ENCODE data around the gene SHROOM2.

SHROOM2 gene

DNA sequence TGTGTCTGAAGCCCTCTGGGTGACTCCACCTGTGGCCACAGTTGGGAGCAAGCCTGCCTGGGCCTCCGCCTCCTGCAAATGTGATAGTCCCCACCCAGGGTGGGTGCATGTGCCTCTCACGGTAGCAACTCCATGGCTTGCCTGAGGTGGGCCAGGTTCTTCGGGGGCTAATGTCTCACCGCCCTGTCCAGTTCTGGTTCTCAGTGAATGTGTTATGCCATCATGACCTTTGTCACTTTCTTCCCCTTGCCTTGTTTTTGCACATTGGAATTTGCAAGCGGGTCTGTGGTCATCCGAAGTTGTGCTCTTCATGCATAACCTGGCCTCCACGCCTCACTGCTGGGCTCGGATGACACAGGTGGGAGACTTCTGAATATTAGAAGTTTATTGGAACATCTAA lies 39.7 kb downstream of the SHROOM2 start:
- TF ChIP-seq, protein P1, sequence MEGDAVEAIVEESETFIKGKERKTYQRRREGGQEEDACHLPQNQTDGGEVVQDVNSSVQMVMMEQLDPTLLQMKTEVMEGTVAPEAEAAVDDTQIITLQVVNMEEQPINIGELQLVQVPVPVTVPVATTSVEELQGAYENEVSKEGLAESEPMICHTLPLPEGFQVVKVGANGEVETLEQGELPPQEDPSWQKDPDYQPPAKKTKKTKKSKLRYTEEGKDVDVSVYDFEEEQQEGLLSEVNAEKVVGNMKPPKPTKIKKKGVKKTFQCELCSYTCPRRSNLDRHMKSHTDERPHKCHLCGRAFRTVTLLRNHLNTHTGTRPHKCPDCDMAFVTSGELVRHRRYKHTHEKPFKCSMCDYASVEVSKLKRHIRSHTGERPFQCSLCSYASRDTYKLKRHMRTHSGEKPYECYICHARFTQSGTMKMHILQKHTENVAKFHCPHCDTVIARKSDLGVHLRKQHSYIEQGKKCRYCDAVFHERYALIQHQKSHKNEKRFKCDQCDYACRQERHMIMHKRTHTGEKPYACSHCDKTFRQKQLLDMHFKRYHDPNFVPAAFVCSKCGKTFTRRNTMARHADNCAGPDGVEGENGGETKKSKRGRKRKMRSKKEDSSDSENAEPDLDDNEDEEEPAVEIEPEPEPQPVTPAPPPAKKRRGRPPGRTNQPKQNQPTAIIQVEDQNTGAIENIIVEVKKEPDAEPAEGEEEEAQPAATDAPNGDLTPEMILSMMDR (conservative IDR thresholded peaks at IDR 0.05) = no peak
- no peak overlapping the region for H3K27ac ChIP-seq

- H3K27ac ChIP-seq = no peak overlapping the region
- TF ChIP-seq, protein P1 (conservative IDR thresholded peaks at IDR 0.05) = no peak
Observed at GRCh38 chrX:9829308-9830267, 43.4 kb downstream of the SHROOM2 start.

GRCh38 chrX:9832811-9833210 lies 46.6 kb downstream of the SHROOM2 start:
- TF ChIP-seq, protein P1 (conservative IDR thresholded peaks at IDR 0.05) = no peak
- H3K27ac ChIP-seq = no peak overlapping the region

- no peak overlapping the region for H3K27ac ChIP-seq
- TF ChIP-seq, protein P1 (conservative IDR thresholded peaks at IDR 0.05) = no peak
Observed at GRCh38 chrX:9835585-9836210, 49.5 kb downstream of the SHROOM2 start.

GRCh38 chrX:9842541-9842940 lies 56.3 kb downstream of the SHROOM2 start:
- no peak overlapping the region for H3K27ac ChIP-seq
- TF ChIP-seq, protein P1 (conservative IDR thresholded peaks at IDR 0.05) = no peak

DNA sequence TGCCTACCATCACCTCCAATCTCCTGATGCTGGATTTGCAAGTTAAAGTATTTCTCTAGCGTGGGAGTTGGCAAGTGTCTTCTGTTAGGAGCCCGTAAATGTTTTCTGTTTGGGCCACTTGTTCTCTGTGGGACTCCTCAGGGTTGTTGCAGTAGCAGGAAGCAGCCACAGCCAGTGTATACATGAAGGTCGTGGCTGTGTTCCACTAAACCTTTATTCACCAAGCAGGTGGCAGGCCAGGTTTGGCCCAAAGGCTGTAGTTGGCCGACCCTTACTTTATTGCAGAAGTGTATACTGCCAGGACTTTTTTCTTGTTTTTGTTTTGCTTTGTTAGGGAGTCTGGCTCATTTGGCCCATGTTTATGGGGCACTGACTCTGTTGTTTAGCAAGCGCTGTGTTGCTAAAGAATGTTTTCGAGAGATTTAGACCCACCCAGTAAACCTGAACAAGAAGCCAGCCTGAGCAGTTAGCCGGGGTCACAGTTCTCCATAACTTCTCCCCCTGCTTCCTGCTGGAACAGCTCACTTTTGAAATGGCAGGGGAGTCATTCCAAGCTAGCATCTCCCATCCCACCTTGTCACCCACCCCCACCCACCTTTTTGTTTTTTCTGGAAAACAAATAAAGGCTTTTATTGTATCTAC lies 58.8 kb downstream of the SHROOM2 start:
- H3K27ac ChIP-seq = no peak overlapping the region
- TF ChIP-seq, protein P1 (conservative IDR thresholded peaks at IDR 0.05) = no peak

GRCh38 chrX:9845578-9845952 lies 59.3 kb downstream of the SHROOM2 start:
- TF ChIP-seq, protein P1 (conservative IDR thresholded peaks at IDR 0.05) = no peak
- H3K27ac ChIP-seq = no peak overlapping the region
